Smooth muscle cell (in vitro differentiated cells): ENCODE data around the gene DMXL1. TPM values are rescaled to one million over a fixed set of nuclear protein-coding genes. Genes with fewer than 3 reads are reported as not detected.

ENCODE experiments used
- DNase-seq: peaks from one replicate; lab custom pipeline; 2025; ENCODE audit not compliant: unreplicated experiment; lab: John Stamatoyannopoulos, UW
- H2AFZ ChIP-seq: fragments of 200-600 bp; sonication (generic); 2 replicates; pipeline ENCODE4 v1.6.0; 2016; ENCODE audit warnings: antibody characterized with exemption, low read depth, mild to moderate bottlenecking
- H3F3A ChIP-seq: fragments of 200-600 bp; sonication (generic); 2 replicates; pipeline ENCODE4 v1.6.0; 2017; ENCODE audit warnings: antibody characterized with exemption, low read depth
- H3K27ac ChIP-seq: fragments of 200-600 bp; sonication (generic); 2 replicates; pipeline ENCODE4 v1.5.1; 2016; ENCODE audit warnings: low read depth, mild to moderate bottlenecking
- H3K27me3 ChIP-seq: fragments of 200-600 bp; sonication (generic); 2 replicates; pipeline ENCODE4 v1.6.1; 2016; ENCODE audit warnings: low read depth, mild to moderate bottlenecking
- H3K36me3 ChIP-seq: fragments of 200-600 bp; sonication (generic); 2 replicates; pipeline ENCODE4 v1.5.1; 2016; ENCODE audit warnings: low read depth
- H3K4me1 ChIP-seq: fragments of 200-600 bp; sonication (generic); 2 replicates; pipeline ENCODE4 v1.5.1; 2016; ENCODE audit warnings: low read depth
- H3K4me2 ChIP-seq: fragments of 200-600 bp; sonication (generic); 2 replicates; pipeline ENCODE4 v1.6.0; 2016; ENCODE audit warnings: mild to moderate bottlenecking
- H3K4me3 ChIP-seq: fragments of 200-600 bp; sonication (generic); 2 replicates; pipeline ENCODE4 v1.5.1; 2016; ENCODE audit warnings: mild to moderate bottlenecking
- H3K79me2 ChIP-seq: fragments of 200-600 bp; sonication (generic); 2 replicates; pipeline ENCODE4 v1.6.0; 2016; ENCODE audit warnings: low read depth, mild to moderate bottlenecking
- H3K9ac ChIP-seq: fragments of 200-600 bp; sonication (generic); 2 replicates; pipeline ENCODE4 v1.6.0; 2016; ENCODE audit warnings: low read depth
- H3K9me3 ChIP-seq: fragments of 200-600 bp; sonication (generic); replicated peaks from 2 replicates; pipeline ENCODE4 v1.5.1; 2016; ENCODE audit warnings: low read depth
- H4K20me1 ChIP-seq: fragments of 200-600 bp; sonication (generic); 2 replicates; pipeline ENCODE4 v1.6.0; 2016; ENCODE audit warnings: low read depth
- WGBS: methylation state at CpG from one replicate; pipeline ENCODE4 v1.1.7; 2016; ENCODE audit warnings: low lambda C conversion rate; 5-methylcytosine and 5-hydroxymethylcytosine counted together
- polyA plus RNA-seq: library from polyadenylated mRNA; unstranded; fragments of >200 nt; fragmentation: Nextera tagmentation; extraction: Ambion mirVana; gene quantifications from 2 replicates; pipeline ENCODE4 v1.2.1, GENCODE V29; 2016
- total RNA-seq: library from RNA; depleted of rRNA; stranded (reverse); fragments of >200 nt; gene quantifications from 2 replicates; pipeline ENCODE4 v1.2.3, GENCODE V29; 2014
- TF ChIP-seq, protein P1 (sequence below): fragments of 200-600 bp; sonication (generic); IDR thresholded peaks from 2 replicates; pipeline ENCODE4 v1.5.1; 2017; ENCODE audit warnings: borderline replicate concordance, mild to moderate bottlenecking, antibody characterized with exemption; ENCODE audit not compliant: insufficient read depth, poor library complexity, severe bottlenecking

Gene DMXL1
- total and polyA plus RNA-seq, 2 experiments from 2014 or later: 9.6 to 76.0 TPM

DNA sequence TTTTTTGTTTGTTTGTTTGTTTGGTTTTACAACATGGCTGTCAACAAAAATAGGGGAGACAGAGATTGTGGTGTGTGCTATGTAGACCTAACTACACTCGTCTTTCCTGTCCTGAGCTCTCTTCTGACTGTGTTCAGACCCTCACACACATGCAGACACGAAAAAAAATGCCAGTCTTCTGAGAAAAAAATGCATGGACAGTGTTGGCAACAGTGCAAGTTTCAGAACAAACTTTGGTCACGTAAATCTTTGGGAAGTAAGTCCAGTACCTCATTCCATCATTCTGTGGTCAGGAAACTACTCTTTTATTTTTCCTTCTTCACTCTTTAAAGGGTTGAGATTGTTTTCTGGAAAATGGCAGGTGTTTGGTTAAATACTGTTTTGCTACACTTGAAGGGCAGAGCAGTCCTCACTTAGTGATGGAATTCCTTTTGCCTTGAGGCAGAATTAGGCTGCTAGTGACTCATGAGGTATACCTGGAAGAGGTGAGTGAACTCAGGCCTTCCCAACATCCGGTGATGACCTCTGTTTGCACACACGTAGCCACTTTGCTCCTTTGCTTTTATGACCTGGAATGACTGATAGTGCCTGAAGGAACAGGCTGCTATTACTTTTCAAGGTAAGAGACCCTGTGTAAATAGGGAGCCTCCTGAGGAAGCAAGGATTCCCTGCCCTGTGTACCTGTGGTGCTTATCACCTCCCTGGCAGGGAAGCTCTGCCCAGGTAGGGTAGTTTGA is 203.3 kb downstream of the DMXL1 start:
- peak overlapping the region; percentile 71 for H3K9ac ChIP-seq
- no peaks in the 10 kb centered on the region for H4K20me1 ChIP-seq
- H3K36me3 ChIP-seq: no peaks in the 10 kb centered on the region
- TF ChIP-seq, protein P1, sequence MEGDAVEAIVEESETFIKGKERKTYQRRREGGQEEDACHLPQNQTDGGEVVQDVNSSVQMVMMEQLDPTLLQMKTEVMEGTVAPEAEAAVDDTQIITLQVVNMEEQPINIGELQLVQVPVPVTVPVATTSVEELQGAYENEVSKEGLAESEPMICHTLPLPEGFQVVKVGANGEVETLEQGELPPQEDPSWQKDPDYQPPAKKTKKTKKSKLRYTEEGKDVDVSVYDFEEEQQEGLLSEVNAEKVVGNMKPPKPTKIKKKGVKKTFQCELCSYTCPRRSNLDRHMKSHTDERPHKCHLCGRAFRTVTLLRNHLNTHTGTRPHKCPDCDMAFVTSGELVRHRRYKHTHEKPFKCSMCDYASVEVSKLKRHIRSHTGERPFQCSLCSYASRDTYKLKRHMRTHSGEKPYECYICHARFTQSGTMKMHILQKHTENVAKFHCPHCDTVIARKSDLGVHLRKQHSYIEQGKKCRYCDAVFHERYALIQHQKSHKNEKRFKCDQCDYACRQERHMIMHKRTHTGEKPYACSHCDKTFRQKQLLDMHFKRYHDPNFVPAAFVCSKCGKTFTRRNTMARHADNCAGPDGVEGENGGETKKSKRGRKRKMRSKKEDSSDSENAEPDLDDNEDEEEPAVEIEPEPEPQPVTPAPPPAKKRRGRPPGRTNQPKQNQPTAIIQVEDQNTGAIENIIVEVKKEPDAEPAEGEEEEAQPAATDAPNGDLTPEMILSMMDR: no peak
- 46% methylated on average over 5 of the region's 5 CpGs for WGBS
- peaks cover 78% of the 10 kb centered on the region for H3K79me2 ChIP-seq
- H3K4me3 ChIP-seq: peak overlapping the region; percentile 12
- H3K4me1 ChIP-seq: peaks cover 45% of the 10 kb centered on the region
- peaks cover 45% of the 10 kb centered on the region for H3F3A ChIP-seq
- H3K9me3 ChIP-seq: no peaks in the 10 kb centered on the region
- peak overlapping the region; percentile 96 for H3K27ac ChIP-seq
- no peak for DNase-seq
- peak overlapping the region; percentile 81 for H3K4me2 ChIP-seq
- no peaks in the 10 kb centered on the region for H3K27me3 ChIP-seq
- H2AFZ ChIP-seq: no peak overlapping the region

DNA sequence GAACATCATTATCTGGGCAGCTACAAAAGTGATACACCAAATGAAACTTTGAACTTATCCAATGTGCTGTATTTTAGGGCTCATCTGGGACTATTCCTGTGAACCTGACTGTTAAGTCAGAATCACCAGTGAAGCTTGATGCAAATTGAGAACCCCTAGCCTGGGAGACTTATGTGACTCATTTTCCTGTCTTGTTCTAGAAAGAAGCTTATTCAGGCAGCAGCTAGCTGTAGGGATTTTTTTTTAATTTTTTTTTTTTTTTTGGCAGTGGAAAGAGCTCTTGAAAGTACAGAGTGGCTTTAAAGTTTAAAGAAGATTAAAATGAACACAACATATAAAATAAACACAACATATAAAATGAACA is 203.9 kb downstream of the DMXL1 start:
- Histone ChIP-seq H3K27me3 (no peaks in the 10 kb centered on the region), H2AFZ (no peak overlapping the region), H3K9me3 (no peaks in the 10 kb centered on the region), H3K27ac (peak overlapping the region; percentile 96), H3K9ac (peak overlapping the region; percentile 71), H3F3A (peaks cover 40% of the 10 kb centered on the region), H3K4me3 (no peak overlapping the region), H3K4me2 (peak overlapping the region; percentile 81), H3K36me3 (no peaks in the 10 kb centered on the region), H3K79me2 (peaks cover 78% of the 10 kb centered on the region), H4K20me1 (no peaks in the 10 kb centered on the region), H3K4me1 (peaks cover 40% of the 10 kb centered on the region)
- no peak for DNase-seq
- TF ChIP-seq, protein P1: no peak

DNA sequence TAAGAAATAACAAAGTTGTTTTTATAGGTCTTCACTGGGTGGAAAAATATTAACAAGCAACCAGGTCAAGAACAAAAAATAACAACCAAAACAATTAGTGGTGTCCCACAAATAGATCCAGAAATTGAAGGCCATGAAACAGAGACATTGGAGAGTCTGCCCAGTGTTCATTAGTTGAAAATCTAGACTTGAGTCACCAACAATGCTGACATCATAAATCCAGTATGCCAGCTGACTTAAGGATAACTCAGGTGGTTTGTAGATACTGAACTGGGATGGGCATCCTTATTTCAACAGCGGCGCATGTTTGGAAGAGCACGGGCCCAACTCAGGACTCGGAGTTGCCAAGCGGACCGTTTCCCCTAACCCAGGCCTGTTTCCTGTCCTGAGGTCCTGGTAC is 204.3 kb downstream of the DMXL1 start:
- Histone ChIP-seq H3K79me2 (peaks cover 78% of the 10 kb centered on the region), H3K9ac (peak overlapping the region; percentile 71), H3K27me3 (no peaks in the 10 kb centered on the region), H3K27ac (peak overlapping the region; percentile 96), H2AFZ (no peak overlapping the region), H3K4me2 (peak overlapping the region; percentile 81), H4K20me1 (no peaks in the 10 kb centered on the region), H3K9me3 (no peaks in the 10 kb centered on the region), H3K4me1 (peaks cover 37% of the 10 kb centered on the region), H3K36me3 (no peaks in the 10 kb centered on the region), H3K4me3 (no peak overlapping the region), H3F3A (peaks cover 37% of the 10 kb centered on the region)
- WGBS: 87% methylated on average over 6 of the region's 6 CpGs
- no peak for DNase-seq
- TF ChIP-seq, protein P1: no peak
